ENCODE measurements around the gene TMEM181. TPM values are rescaled to one million over a fixed set of nuclear protein-coding genes. Genes with fewer than 3 reads are reported as not detected.
"Not testable (repeated sequence)": the region's sequence is repeated elsewhere in the genome, so short reads cannot be mapped to it uniquely, and the experiment has no call there.

TMEM181 gene
- polyA plus RNA-seq, 3 donors: 18.2 to 22.3 (median 21.5) TPM

DNA sequence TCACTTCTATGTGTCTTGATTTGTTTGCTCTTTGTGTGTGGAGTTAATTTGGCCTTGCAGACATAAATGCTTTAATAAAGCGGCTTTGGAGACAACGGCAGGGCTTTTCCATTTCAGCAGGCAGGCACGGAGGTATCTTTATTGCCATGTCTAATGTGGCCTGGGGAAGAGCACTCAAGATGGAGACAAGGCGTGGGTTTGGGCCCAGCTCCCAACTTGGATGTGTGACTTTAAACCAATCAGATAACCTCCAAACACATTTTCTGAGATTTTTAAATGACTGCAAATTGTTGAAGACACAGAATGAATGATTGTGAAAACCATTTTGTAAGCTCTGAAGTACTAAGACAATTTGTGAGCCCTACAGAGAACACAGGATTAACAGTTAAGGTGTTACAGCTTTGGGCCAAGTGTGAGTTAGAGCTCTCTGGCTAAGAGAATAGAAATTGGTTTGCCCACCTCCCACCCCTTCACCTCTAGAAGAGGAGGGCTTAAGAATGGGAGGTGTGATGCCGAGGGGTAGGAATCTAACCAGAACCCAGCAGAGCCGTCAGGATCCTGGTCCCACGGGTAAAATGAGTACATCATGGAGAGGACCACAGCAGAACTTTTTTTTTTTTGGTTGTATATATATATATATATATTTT lies 75.7 kb downstream of the TMEM181 start:
- DNase-seq: no peak

- DNase-seq: no peak
These were observed 76.9 kb downstream of the TMEM181 start for GRCh38 chr6:158636778-158637177.

DNA sequence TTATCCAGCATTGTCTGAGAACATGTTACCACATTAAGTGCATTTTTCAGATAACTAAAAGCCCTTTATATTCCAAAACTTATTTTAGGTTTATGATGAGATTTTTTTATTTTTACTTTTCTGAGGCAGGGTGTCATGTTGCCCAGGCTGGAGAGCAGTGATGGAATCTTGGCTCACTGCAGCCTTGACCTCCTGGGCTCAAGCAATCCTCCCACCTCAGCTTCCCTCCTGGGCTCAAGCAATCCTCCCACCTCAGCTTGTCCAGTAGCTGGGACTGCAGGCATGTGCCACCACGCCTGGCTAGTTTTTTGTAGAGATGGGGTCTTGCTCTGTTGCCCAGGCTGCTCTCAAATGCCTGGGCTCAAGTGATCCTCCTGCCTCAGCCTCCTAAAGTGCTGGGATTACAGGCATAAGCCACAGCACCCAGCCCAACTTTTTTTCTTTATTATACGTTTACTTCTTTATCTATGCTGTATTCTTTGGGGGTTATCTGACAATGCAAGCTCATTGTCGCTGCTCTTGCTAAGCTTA lies 78.5 kb downstream of the TMEM181 start:
- DNase-seq: no peak

GRCh38 chr6:158639056-158639455 lies 79.2 kb downstream of the TMEM181 start:
- DNase-seq: no peak

DNA sequence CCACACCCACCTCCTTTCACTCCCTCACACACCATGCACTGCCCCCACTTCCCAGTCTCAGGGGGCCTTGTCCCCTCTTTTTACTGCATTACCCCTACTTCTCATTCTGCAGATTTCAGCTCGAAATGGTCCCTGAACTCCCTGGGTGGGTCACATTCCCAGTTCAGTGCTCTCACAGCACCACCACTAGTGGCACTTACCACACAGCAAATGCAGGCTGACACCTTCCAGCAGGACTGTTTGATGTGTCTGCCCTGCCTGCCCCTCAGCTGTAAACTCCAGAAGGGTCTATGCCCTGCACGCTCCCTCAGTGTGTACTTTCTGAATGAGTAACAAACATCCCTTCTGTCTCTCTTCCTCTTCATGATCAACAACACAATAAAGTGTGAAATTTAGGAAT lies 80.6 kb downstream of the TMEM181 start:
- no peak for DNase-seq

DNA sequence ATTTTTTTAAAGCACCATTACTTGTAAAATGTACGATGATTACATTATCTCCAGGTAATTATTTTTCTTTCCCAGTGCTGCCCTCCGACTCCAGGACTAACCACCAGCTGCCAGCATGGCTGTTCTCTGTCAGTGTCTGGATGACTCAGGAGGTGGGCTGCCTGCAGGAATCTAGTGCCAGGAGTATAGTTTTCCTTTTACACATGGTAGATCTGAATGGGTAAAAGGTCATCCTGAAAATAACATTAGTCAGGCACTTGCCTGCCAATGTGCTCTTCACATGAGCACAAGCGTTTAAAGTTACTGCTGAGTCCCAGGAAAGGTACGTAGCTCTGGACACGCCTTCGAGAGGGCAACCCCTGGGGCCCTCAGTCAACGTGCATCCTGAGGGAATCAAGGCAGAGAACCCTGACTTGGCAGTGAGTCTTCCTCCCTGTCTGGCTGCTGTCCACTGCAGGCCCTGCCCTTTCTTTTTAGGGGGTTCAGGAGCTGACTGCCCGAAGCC lies 82.3 kb downstream of the TMEM181 start:
- DNase-seq: no peak

- DNase-seq: no peak
These were observed 83.9 kb downstream of the TMEM181 start for GRCh38 chr6:158643836-158644230.

GRCh38 chr6:158644231-158645063 lies 84.6 kb downstream of the TMEM181 start, which contains the start of gene DYNLT1:
TSS of gene DYNLT1 (minus strand) at chr6:158644743. CDS start at chr6:158644708, 35 bp downstream.
- DNase-seq: peak; percentile 94

GRCh38 chr6:158645064-158646022 lies 85.5 kb downstream of the TMEM181 start:
- no peak for DNase-seq

- no peak for DNase-seq
These were observed 86.4 kb downstream of the TMEM181 start for GRCh38 chr6:158646023-158646910.

DNA sequence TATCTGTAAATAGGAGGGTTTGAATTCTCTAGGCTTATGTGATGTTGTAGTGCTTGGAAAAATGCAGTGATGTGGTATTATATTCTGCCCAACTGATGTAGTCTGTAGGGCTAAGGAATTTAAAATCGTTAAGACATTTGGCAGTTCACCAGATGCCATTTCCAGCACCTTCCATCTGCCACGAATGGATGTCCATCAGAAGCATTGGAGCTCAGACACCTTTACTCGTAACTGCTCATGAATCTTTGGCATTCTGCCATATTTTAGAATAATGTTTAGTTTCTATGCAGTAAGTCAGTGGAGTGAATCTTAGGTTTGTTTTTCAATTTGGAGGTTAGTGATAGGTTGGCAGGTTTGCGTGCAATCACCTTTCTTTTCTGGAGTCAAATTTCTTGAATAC lies 87.6 kb downstream of the TMEM181 start:
- DNase-seq: no peak

- no peak for DNase-seq
These were observed 88.8 kb downstream of the TMEM181 start for GRCh38 chr6:158648682-158649131.

GRCh38 chr6:158649289-158650143 lies 89.6 kb downstream of the TMEM181 start, which contains the start of gene SYTL3:
TSS of gene SYTL3 (plus strand) at chr6:158650054. CDS start at chr6:158663269, 13,215 bp downstream.
- DNase-seq: no peak

- DNase-seq: not testable (repeated sequence)
These were observed 92.3 kb downstream of the TMEM181 start for GRCh38 chr6:158651981-158652737.

DNA sequence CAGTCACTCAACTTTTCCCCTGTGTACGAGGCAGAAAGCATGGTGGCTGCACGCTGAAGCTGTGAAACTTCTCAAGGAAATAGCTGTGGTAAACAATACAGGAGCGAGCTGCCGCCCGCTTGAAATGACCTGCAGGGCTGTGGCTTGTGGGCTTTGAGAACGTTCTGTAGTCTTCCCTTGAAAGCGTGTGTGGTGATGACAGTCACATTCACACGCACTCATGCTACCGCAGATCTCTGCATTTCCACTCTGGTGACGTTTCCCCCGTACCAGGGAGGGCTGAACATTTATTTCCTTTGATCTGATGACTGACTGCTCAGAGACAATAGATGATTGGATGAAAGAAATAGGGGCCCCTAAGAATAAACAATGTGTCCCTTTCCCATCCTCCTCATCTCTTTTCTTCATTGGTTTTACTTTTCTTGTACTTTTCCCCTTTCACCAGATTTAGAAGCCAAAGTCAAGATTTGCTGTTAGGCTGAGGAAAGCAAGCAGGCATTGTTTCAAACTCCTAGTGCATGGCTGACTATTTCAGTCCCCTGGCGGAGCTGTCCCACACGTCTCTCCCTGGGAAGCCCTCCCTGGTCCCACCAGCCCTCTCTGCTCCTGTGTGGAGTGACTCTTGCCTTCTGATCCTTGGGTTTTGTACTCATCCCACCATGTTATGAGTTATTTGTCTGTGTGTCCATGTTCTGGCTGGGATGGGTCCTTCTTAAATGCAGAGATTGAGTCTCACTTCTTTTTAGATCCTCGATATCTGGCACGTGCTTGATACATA lies 93.9 kb downstream of the TMEM181 start:
- DNase-seq: no peak

DNA sequence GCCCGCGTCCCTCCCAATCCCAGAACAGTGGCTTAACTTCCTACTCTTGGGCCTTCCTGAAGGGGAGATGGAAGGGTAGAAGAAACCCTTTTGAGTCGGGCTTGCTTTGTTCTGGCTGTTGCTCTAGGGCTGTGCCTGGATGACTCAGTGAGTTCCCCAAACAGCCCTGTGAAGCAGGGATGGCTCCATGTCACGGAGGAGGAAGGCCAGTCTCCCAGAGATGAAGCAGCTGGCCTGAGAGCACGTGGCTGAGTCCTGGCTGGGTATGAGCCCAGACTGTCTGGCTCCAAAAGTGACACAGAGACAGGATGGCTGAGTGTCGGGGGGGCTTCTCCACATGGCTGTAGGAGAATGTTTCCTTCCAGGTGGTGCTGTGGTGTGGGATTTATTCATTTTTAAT lies 94.6 kb downstream of the TMEM181 start:
- no peak for DNase-seq

GRCh38 chr6:158654960-158655489 lies 95.1 kb downstream of the TMEM181 start:
- no peak for DNase-seq
